Measurements from ENCODE around the gene CETN1.

GRCh38 chr18:533995-534601 lies 46.1 kb upstream of the CETN1 start:
- TF ChIP-seq EP300 (IDR thresholded peaks at IDR 0.05; ENCODE audit: borderline replicate concordance) = no peak
- no peak for TF ChIP-seq MAX (IDR thresholded peaks at IDR 0.05)
- TF ChIP-seq TAF1 (IDR thresholded peaks at IDR 0.05; ENCODE audit: low read depth) = no peak
- no peak for TF ChIP-seq RAD21 (IDR thresholded peaks at IDR 0.05; ENCODE audit: low read depth)
- TF ChIP-seq CEBPB (IDR thresholded peaks at IDR 0.05) = no peak
- no peak for TF ChIP-seq CREB1 (IDR thresholded peaks at IDR 0.05; ENCODE audit: low read depth)
- no peak for TF ChIP-seq ZBTB7A (IDR thresholded peaks at IDR 0.05; ENCODE audit: low read depth)
- TF ChIP-seq USF1 (IDR thresholded peaks at IDR 0.05) = no peak
- TF ChIP-seq TCF12 (IDR thresholded peaks at IDR 0.05; ENCODE audit: low read depth) = no peak
- TF ChIP-seq YY1 (IDR thresholded peaks at IDR 0.05; ENCODE audit: low read depth) = no peak

Measured in Ishikawa (cell line).